ENCODE results near the gene CIAO3. TPM values are rescaled to one million over a fixed set of nuclear protein-coding genes. Genes with fewer than 3 reads are reported as not detected.

The CIAO3 gene
- total RNA-seq, 1 donor from 2014 or later = 36.1 TPM

Small RNAs within 50 kb of the gene (small RNA-seq; reads per million reads assigned to genes)
- not detected for gene MIR662 (ENCODE audit: low replicate concordance)

Other genes with a start within 250 kb of the CIAO3 start
- 23.7 TPM for gene CAPN15, start 213.3 kb downstream of the CIAO3 start, total RNA-seq
- not detected for gene PRR35, start 180.6 kb downstream of the CIAO3 start, total RNA-seq
- gene NHLRC4, start 174.0 kb downstream of the CIAO3 start, total RNA-seq = 0.41 TPM
- 9.9 TPM for gene PIGQ, start 171.0 kb downstream of the CIAO3 start, total RNA-seq
- 18.2 TPM for gene RAB40C, start 150.9 kb downstream of the CIAO3 start, total RNA-seq
- not detected for gene WFIKKN1, start 110.0 kb downstream of the CIAO3 start, total RNA-seq
- 36.6 TPM for gene METTL26, start 104.7 kb downstream of the CIAO3 start, total RNA-seq
- gene MCRIP2, start 99.2 kb downstream of the CIAO3 start, total RNA-seq = 19.7 TPM
- 17.1 TPM for gene WDR90, start 91.6 kb downstream of the CIAO3 start, total RNA-seq
- 34.8 TPM for gene RHOT2, start 72.9 kb downstream of the CIAO3 start, total RNA-seq
- 1.2 TPM for gene RHBDL1, start 65.3 kb downstream of the CIAO3 start, total RNA-seq
- 88.1 TPM for gene STUB1, start 60.6 kb downstream of the CIAO3 start, total RNA-seq
- 26.6 TPM for gene JMJD8, start 56.7 kb downstream of the CIAO3 start, total RNA-seq
- 6.7 TPM for gene WDR24, start 50.6 kb downstream of the CIAO3 start, total RNA-seq
- 1.3 TPM for gene FBXL16, start 35.2 kb downstream of the CIAO3 start, total RNA-seq
- 37.7 TPM for gene METRN, start 25.9 kb downstream of the CIAO3 start, total RNA-seq
- 13.4 TPM for gene ANTKMT, start 19.9 kb downstream of the CIAO3 start, total RNA-seq
- 1.4 TPM for gene CCDC78, start 14.6 kb downstream of the CIAO3 start, total RNA-seq
- gene HAGHL, start 13.9 kb downstream of the CIAO3 start, total RNA-seq = 1.5 TPM
- gene MSLN, start 19.7 kb upstream of the CIAO3 start, total RNA-seq = 5.3 TPM
- 11.6 TPM for gene RPUSD1, start 47.4 kb upstream of the CIAO3 start, total RNA-seq
- gene CHTF18, start 47.6 kb upstream of the CIAO3 start, total RNA-seq = 14.9 TPM
- gene GNG13, start 59.7 kb upstream of the CIAO3 start, total RNA-seq = not detected
- 40.6 TPM for gene LMF1, start 230.0 kb upstream of the CIAO3 start, total RNA-seq
- 55.6 TPM for gene SOX8, start 240.8 kb upstream of the CIAO3 start, total RNA-seq

Data from tongue (tissue), 2 donors.